ENCODE measurements around the gene RBPMS2.
A peak's percentile ranks its signal among the peaks of the same experiment; 100 is the strongest.
"Not testable (repeated sequence)": the region's sequence is repeated elsewhere in the genome, so short reads cannot be mapped to it uniquely, and the experiment has no call there.

Gene RBPMS2

GRCh38 chr15:64753480-64754185 lies 21.8 kb downstream of the RBPMS2 start:
- DNase-seq (ENCODE audit: low spot score) = no peak

- no peak for DNase-seq (ENCODE audit: low spot score)
Observed at GRCh38 chr15:64751464-64751863, 23.9 kb downstream of the RBPMS2 start.

GRCh38 chr15:64749999-64750657 lies 25.3 kb downstream of the RBPMS2 start:
- no peak for DNase-seq (ENCODE audit: low spot score)

GRCh38 chr15:64749167-64749566 lies 26.2 kb downstream of the RBPMS2 start:
- DNase-seq (ENCODE audit: low spot score) = no peak

- DNase-seq (ENCODE audit: low spot score) = no peak
Observed at GRCh38 chr15:64748251-64748650, 27.1 kb downstream of the RBPMS2 start.

GRCh38 chr15:64747578-64747977 lies 27.8 kb downstream of the RBPMS2 start:
- no peak for DNase-seq (ENCODE audit: low spot score)

GRCh38 chr15:64746921-64747320 lies 28.5 kb downstream of the RBPMS2 start:
- DNase-seq (ENCODE audit: low spot score) = no peak

- no peak for DNase-seq (ENCODE audit: low spot score)
Observed at GRCh38 chr15:64746356-64746755, 29.0 kb downstream of the RBPMS2 start.

- no peak for DNase-seq (ENCODE audit: low spot score)
Observed at GRCh38 chr15:64743691-64744090, 31.7 kb downstream of the RBPMS2 start.

GRCh38 chr15:64742921-64743320 lies 32.5 kb downstream of the RBPMS2 start:
- no peak for DNase-seq (ENCODE audit: low spot score)

GRCh38 chr15:64742385-64742784 lies 33.0 kb downstream of the RBPMS2 start:
- DNase-seq (ENCODE audit: low spot score) = no peak

- DNase-seq (ENCODE audit: low spot score) = not testable (repeated sequence)
Observed at GRCh38 chr15:64741708-64742107, 33.7 kb downstream of the RBPMS2 start.

- no peak for DNase-seq (ENCODE audit: low spot score)
Observed at GRCh38 chr15:64740311-64741170, 34.8 kb downstream of the RBPMS2 start.

- DNase-seq (ENCODE audit: low spot score) = no peak
Observed at GRCh38 chr15:64739577-64740143, 35.7 kb downstream of the RBPMS2 start.

GRCh38 chr15:64739156-64739555 lies 36.2 kb downstream of the RBPMS2 start:
- no peak for DNase-seq (ENCODE audit: low spot score)

GRCh38 chr15:64738226-64739095 lies 36.9 kb downstream of the RBPMS2 start:
- DNase-seq (ENCODE audit: low spot score) = no peak

GRCh38 chr15:64732156-64732860 lies 43.1 kb downstream of the RBPMS2 start:
- DNase-seq (ENCODE audit: low spot score) = no peak

- DNase-seq (ENCODE audit: low spot score) = no peak
Observed at GRCh38 chr15:64731805-64732151, 43.6 kb downstream of the RBPMS2 start.

- peak; percentile 66 for DNase-seq (ENCODE audit: low spot score)
Observed at GRCh38 chr15:64731012-64731804, 44.2 kb downstream of the RBPMS2 start.

GRCh38 chr15:64730151-64730550 lies 45.2 kb downstream of the RBPMS2 start:
- no peak for DNase-seq (ENCODE audit: low spot score)

All from pons (tissue), 1 donor.